GM23248 (cell line): Measurements from ENCODE around the gene PIK3C2B.

ENCODE experiments used
- EZH2 ChIP-seq: fragments of 200-600 bp; sonication (generic); IDR thresholded peaks from 2 replicates; pipeline ENCODE4 v1.6.1; 2018; ENCODE audit warnings: antibody characterized with exemption, mild to moderate bottlenecking; ENCODE audit not compliant: insufficient read depth, poor library complexity, severe bottlenecking
- EZH2phosphoT487 ChIP-seq: fragments of 200-600 bp; sonication (generic); IDR thresholded peaks from 2 replicates; pipeline ENCODE4 v1.6.1; 2018; ENCODE audit warnings: antibody characterized with exemption, moderate library complexity, mild to moderate bottlenecking, low read depth; ENCODE audit not compliant: insufficient read depth

DNA sequence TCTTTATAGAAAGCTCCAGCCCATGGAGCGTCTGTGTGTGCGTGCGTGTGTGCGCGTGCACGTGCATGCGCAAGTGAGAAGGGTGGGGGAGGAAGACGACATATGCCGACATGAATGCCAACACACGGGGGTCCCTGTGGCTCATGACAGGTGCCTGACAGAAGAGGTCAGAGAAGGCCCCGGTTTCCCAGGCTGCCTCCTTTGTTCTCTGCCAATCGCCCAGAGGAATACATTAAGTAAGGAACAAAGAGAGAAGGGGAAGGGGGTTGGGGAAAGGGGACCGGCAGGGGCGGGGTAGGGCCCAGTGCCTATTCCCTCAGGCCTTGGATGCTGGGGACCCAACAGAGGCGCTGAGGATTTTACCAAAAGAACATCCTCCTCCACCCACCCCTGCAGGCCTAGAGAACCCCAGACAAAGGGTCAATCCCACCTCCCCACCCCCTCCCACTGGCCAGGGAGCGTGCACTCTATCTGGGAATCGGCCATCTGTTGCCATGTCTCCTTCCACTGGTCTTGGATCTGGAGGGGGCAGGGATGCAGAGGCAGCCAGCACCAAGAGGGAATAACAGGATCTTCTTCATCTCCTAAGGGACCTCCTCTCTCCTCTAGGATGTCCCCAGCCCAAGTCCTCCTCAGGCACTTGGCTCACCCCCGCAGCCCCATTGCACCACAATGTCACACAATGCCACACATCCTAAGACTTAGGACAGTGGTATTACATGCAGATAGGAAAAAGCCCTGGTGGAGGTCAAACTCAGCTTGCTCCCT lies 39.4 kb downstream of the PIK3C2B start:
- TF ChIP-seq EZH2 (no peak), EZH2phosphoT487 (no peak)
